ENCODE measurements around the gene RFWD3.

RFWD3 gene

GRCh38 chr16:74577882-74578366 lies 88.8 kb downstream of the RFWD3 start:
- no peak for DNase-seq

- DNase-seq = no peak
These were observed 90.7 kb downstream of the RFWD3 start for GRCh38 chr16:74575807-74576643.

GRCh38 chr16:74575175-74575806 lies 91.4 kb downstream of the RFWD3 start:
- no peak for DNase-seq

- DNase-seq = no peak
These were observed 92.5 kb downstream of the RFWD3 start for GRCh38 chr16:74574146-74574545.

GRCh38 chr16:74573622-74574021 lies 93.1 kb downstream of the RFWD3 start:
- DNase-seq = no peak

Measured in SIG-M5 (cell line).